ENCODE measurements around the gene GPANK1.

Gene GPANK1

GRCh38 chr6:31691564-31692108 lies 26.8 kb upstream of the GPANK1 start:
- H3K4me3 ChIP-seq (ENCODE audit: low read length) = no peak overlapping the region
- TF ChIP-seq, protein P1, sequence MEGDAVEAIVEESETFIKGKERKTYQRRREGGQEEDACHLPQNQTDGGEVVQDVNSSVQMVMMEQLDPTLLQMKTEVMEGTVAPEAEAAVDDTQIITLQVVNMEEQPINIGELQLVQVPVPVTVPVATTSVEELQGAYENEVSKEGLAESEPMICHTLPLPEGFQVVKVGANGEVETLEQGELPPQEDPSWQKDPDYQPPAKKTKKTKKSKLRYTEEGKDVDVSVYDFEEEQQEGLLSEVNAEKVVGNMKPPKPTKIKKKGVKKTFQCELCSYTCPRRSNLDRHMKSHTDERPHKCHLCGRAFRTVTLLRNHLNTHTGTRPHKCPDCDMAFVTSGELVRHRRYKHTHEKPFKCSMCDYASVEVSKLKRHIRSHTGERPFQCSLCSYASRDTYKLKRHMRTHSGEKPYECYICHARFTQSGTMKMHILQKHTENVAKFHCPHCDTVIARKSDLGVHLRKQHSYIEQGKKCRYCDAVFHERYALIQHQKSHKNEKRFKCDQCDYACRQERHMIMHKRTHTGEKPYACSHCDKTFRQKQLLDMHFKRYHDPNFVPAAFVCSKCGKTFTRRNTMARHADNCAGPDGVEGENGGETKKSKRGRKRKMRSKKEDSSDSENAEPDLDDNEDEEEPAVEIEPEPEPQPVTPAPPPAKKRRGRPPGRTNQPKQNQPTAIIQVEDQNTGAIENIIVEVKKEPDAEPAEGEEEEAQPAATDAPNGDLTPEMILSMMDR (IDR thresholded peaks at IDR 0.05; ENCODE audit: insufficient read depth, low read depth, low read length, missing control alignments) = no peak
- DNase-seq (ENCODE audit: low read depth) = no peak

DNA sequence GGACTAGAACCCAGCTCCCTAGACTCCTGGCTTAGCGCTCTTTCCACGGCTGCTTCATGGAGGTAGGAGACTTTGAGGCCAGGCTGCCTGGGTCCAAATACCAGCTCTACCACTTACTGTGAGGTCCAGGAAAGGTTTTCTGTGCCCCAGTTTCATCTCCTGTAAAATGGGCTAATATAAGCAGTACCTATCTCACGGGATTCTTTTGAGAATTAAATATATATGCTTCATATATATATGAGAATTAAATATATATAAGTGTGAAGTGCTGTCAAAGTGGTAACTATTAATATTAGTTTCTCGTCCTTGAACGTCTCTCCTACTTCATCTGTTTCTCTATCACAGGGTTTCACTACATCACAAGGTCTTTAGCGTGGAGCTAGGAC lies 26.3 kb upstream of the GPANK1 start:
- DNase-seq (ENCODE audit: low read depth) = no peak
- TF ChIP-seq, protein P1 (IDR thresholded peaks at IDR 0.05; ENCODE audit: insufficient read depth, low read depth, low read length, missing control alignments) = no peak
- H3K4me3 ChIP-seq (ENCODE audit: low read length) = no peak overlapping the region

GRCh38 chr6:31690231-31691077 lies 25.7 kb upstream of the GPANK1 start:
- TF ChIP-seq, protein P1 (IDR thresholded peaks at IDR 0.05; ENCODE audit: insufficient read depth, low read depth, low read length, missing control alignments) = no peak
- H3K4me3 ChIP-seq (ENCODE audit: low read length) = no peak overlapping the region

GRCh38 chr6:31689249-31690110 lies 24.7 kb upstream of the GPANK1 start:
- TF ChIP-seq, protein P1 (IDR thresholded peaks at IDR 0.05; ENCODE audit: insufficient read depth, low read depth, low read length, missing control alignments) = peak; percentile 49
- DNase-seq (ENCODE audit: low read depth) = no peak
- H3K4me3 ChIP-seq (ENCODE audit: low read length) = no peak overlapping the region

More at GRCh38 chr6:31690231-31691077, 25.7 kb upstream of the GPANK1 start:
- no peak for DNase-seq (ENCODE audit: low read depth)

DNA sequence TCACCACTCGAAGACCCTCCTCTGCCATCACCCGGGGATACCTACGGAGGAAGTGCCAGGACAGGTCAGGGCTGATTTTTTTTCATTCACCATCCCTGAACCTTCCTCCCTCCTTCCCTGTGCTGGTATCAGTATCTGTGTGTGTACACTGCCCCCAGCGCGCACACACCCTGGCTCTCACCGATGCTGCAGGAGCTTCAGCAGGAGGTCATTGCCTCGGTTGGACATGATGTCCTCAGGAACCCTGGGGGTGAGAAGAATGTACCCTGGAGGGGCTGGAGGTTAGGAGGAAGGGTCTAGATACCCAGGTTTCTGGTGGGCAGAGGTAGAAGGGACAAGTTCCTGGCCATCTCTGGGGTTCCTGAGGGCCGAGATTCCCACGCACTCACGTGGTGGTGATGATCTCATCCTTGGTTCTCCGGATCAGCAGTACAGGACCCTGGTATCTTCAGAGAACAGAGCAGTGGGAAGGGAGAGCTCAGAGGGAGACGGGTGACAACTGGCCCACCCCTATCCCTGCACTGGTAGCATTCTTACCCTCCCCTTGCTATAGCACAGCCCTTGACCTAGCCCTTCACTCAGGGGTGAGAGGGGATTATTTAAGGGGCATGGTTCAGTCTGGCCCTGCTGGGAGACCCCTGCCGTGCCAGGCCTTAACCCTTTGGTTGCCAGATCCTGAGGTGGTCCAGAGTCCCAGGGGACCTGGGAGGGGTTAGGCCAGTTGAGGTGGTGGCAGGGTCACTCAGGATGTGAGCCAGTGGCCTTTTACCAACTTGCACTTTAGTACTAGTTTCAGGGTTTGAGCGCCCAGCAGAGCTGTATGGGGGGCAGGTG lies 23.3 kb upstream of the GPANK1 start:
- DNase-seq (ENCODE audit: low read depth) = no peak
- TF ChIP-seq, protein P1 (IDR thresholded peaks at IDR 0.05; ENCODE audit: insufficient read depth, low read depth, low read length, missing control alignments) = no peak

GRCh38 chr6:31687321-31687720 lies 22.5 kb upstream of the GPANK1 start:
- TF ChIP-seq, protein P1 (IDR thresholded peaks at IDR 0.05; ENCODE audit: insufficient read depth, low read depth, low read length, missing control alignments) = no peak
- no peak overlapping the region for H3K4me3 ChIP-seq (ENCODE audit: low read length)
- DNase-seq (ENCODE audit: low read depth) = no peak

More for the DNA sequence above, 23.3 kb upstream of the GPANK1 start:
- H3K4me3 ChIP-seq (ENCODE audit: low read length) = no peak overlapping the region

Measured in epithelial cell of esophagus (primary cell).